ENCODE data around the gene PLAC9.
"Not testable (repeated sequence)": the region's sequence is repeated elsewhere in the genome, so short reads cannot be mapped to it uniquely, and the experiment has no call there.

PLAC9 gene

DNA sequence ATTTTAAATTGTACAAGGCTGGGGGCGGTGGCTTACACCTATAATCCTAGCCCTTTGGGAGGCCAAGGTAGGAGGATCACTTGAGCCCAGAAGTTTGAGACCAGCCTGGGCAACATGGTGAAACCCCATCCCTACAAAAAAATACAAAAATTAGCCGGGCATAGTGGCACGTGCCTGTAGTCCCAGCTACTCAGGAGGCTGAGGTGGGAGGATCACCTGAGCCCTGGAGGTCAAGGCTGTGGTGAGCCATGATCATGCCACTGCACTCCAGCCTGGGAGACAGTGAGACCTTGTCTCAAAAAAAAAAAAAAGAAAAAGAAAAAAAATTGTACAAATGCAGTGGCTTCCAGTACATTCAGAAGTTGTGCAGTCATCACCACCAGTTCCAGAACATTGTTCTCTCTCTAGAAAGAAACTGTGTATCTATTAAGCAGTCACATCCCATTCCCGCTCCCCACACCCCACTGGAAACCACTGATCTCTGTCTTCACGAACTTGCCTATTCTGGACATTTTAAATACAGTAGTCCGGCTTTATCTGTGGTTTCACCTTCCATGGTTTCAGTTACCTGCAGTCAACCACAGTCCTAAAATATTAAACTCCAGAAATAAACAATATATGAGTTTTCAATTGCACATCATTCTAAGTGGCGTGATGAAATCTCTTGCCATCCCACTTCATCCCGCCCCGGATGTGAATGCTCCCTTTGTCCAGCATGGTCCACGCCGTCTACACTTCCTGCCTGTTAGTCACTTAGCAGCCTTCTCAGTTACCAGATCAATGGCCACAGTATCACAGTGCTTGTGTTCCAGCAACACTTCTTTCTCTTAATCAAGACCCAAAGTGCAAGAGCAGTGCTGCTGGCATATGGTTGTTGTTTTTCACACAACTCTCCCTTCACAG lies 13.1 kb downstream of the PLAC9 start:
- Histone ChIP-seq H3K4me1 (ENCODE audit: control extremely low read depth in 1 of 4, control insufficient read depth in 4 of 4, insufficient read depth in 4 of 4, low read length in 3 of 4) (peaks cover 0 to 18% (median 15%) of the 10 kb centered on the region in 4 experiments), H3K9me3 (ENCODE audit: control extremely low read depth in 1 of 5, control insufficient read depth in 4 of 5, insufficient read depth in 2 of 5, low read depth in 1 of 5, low read length in 4 of 5) (peaks cover 0 to 14% (median 3%) of the 10 kb centered on the region in 5 experiments), H3K4me3 (ENCODE audit: control insufficient read depth in 1 of 7, extremely low read depth in 1 of 7, insufficient read depth in 4 of 7, low read depth in 2 of 7, low read length in 6 of 7) (peak overlapping the region in 1 of 7 experiments; percentile 63), H3K36me3 (ENCODE audit: control insufficient read depth in 4 of 4, insufficient read depth in 4 of 4, low read length in 3 of 4) (peaks cover 3 to 26% (median 11%) of the 10 kb centered on the region in 4 experiments)
- POLR2A ChIA-PET; DNase-seq; H3K27me3 ChIP-seq (replicated peaks in 2 of 5; ENCODE audit: control insufficient read depth in 4 of 5, insufficient read depth in 5 of 5, low read length in 4 of 5); H3K27ac ChIP-seq (ENCODE audit: insufficient read depth in 1 of 2, low read depth in 1 of 2, low read length in 2 of 2, poor library complexity in 1 of 2, severe bottlenecking in 2 of 2): not testable (repeated sequence)
- 76% methylated on average over 9 of the region's 11 CpGs for WGBS (ENCODE audit: insufficient coverage)
- CTCF ChIA-PET: interaction anchor here (0.5 to 4.8 kb wide), 10 partner anchors 8 to 119 kb away, joined by 3 to 33 read pairs (median 6); no protein-coding TSS in a partner anchor

DNA sequence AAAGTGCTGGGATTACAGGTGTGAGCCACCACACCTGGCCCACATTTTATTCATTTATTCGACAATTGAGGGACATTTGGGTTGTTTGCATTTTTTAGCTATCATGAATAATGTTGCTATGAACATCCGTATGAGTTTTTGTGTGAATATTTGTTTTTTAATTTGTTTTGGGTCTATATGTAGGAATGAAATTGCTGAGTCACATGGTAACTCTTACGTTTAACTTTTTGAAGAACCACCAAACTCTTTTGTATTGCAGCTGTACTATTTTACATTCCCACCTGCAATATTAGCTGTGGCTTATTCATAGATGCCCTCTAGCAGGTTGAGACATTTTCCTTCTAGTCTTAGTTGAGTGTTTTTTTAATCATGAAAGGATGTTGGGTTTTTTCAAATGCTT lies 14.4 kb downstream of the PLAC9 start:
- Histone ChIP-seq H3K36me3 (ENCODE audit: control insufficient read depth in 4 of 4, insufficient read depth in 4 of 4, low read length in 3 of 4) (peaks cover 6 to 38% (median 16%) of the 10 kb centered on the region in 4 experiments), H3K4me1 (ENCODE audit: control extremely low read depth in 1 of 4, control insufficient read depth in 4 of 4, insufficient read depth in 4 of 4, low read length in 3 of 4) (peaks cover 0 to 18% (median 15%) of the 10 kb centered on the region in 4 experiments), H3K9me3 (ENCODE audit: control extremely low read depth in 1 of 5, control insufficient read depth in 4 of 5, insufficient read depth in 2 of 5, low read depth in 1 of 5, low read length in 4 of 5) (peaks cover 0 to 15% (median 3%) of the 10 kb centered on the region in 5 experiments), H3K27ac (ENCODE audit: insufficient read depth in 1 of 2, low read depth in 1 of 2, low read length in 2 of 2, poor library complexity in 1 of 2, severe bottlenecking in 2 of 2) (no peak overlapping the region), H3K27me3 (replicated peaks in 2 of 5; ENCODE audit: control insufficient read depth in 4 of 5, insufficient read depth in 5 of 5, low read length in 4 of 5) (peaks cover 0 to 2% (median 0%) of the 10 kb centered on the region in 5 experiments), H3K4me3 (ENCODE audit: control insufficient read depth in 1 of 7, extremely low read depth in 1 of 7, insufficient read depth in 4 of 7, low read depth in 2 of 7, low read length in 6 of 7) (no peak overlapping the region)
- ChIA-PET CTCF (interaction anchor here (1.8 kb wide), 1 partner anchor 9 kb away, joined by 5 read pairs; no protein-coding TSS in a partner anchor), POLR2A (no interaction called here)
- 100% methylated on average over 1 of the region's 3 CpGs for WGBS (ENCODE audit: insufficient coverage)
- peak in 2 of 3 donors; percentile 14 to 15 for DNase-seq

DNA sequence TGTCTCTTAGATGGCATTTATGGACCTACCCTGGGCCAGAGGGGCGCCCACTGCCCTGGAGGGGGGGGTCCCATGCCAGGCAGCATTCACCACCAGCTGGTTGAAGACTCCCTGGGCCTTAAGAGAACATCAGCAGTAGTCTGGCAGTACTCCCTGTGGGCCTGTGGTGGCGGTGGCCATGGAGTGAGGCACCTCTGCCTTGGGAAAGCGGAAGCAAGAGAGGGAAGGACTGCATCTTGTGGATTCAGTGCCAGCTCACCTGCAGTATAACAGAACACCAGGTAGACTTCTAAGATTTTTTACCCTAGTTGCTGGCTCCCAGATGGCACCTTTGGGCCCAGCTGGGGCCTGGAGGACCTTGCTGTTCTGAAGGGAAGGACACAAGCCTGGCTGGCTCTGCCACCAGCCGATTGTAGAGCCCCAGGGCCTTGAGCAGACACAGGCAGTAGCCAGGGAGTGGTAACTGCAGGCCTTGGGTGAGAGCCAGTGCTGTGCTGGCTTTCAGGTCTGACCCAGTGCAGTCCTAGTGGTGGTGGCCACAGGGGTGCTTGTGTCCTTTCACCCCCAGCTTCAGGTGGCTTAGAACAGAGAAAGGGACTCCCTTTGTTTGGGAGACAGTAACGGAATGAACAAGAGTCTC lies 15.8 kb downstream of the PLAC9 start:
- CTCF ChIA-PET: interaction anchor here (4.1 kb wide), 1 partner anchor 13 kb away, joined by 25 read pairs; no protein-coding TSS in a partner anchor
- Histone ChIP-seq H3K27me3 (replicated peaks in 2 of 5; ENCODE audit: control insufficient read depth in 4 of 5, insufficient read depth in 5 of 5, low read length in 4 of 5) (no peaks in the 10 kb centered on the region), H3K4me1 (ENCODE audit: control extremely low read depth in 1 of 4, control insufficient read depth in 4 of 4, insufficient read depth in 4 of 4, low read length in 3 of 4) (peaks cover 0 to 18% (median 15%) of the 10 kb centered on the region in 4 experiments), H3K9me3 (ENCODE audit: control extremely low read depth in 1 of 5, control insufficient read depth in 4 of 5, insufficient read depth in 2 of 5, low read depth in 1 of 5, low read length in 4 of 5) (peaks cover 0 to 15% (median 3%) of the 10 kb centered on the region in 5 experiments), H3K36me3 (ENCODE audit: control insufficient read depth in 4 of 4, insufficient read depth in 4 of 4, low read length in 3 of 4) (peaks cover 9 to 51% (median 26%) of the 10 kb centered on the region in 4 experiments), H3K4me3 (ENCODE audit: control insufficient read depth in 1 of 7, extremely low read depth in 1 of 7, insufficient read depth in 4 of 7, low read depth in 2 of 7, low read length in 6 of 7) (no peak overlapping the region), H3K27ac (ENCODE audit: insufficient read depth in 1 of 2, low read depth in 1 of 2, low read length in 2 of 2, poor library complexity in 1 of 2, severe bottlenecking in 2 of 2) (no peak overlapping the region)
- no peak for DNase-seq
- 96% methylated on average over 4 of the region's 5 CpGs for WGBS (ENCODE audit: insufficient coverage)
- POLR2A ChIA-PET: no interaction called here

DNA sequence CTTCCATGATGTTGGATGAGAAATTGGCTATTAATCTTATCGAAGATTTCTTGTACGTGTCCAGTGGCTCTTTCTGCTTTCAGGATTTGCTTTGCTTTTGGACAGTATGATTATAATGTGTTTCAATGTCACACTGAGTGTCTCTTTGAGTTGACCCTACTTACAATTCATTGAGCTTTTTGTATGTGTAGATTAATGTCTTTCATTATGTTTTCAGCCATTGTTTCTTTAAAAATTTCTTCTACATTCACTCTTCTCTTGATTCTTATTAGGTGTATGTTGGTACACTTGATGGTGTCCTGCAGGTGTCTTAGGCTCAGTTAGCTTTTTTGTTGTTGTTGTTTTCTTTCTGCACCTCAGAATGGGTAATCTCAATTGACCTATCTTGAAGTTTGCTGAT lies 16.6 kb downstream of the PLAC9 start:
- DNase-seq: no peak
- no CpG with 5 or more reads among the region's 2 CpGs for WGBS (ENCODE audit: insufficient coverage)
- peaks cover 9 to 58% (median 32%) of the 10 kb centered on the region in 4 experiments for H3K36me3 ChIP-seq (ENCODE audit: control insufficient read depth in 4 of 4, insufficient read depth in 4 of 4, low read length in 3 of 4)
- ChIA-PET CTCF (interaction anchor here (1.4 to 4.1 kb wide), 2 partner anchors 12 to 23 kb away, joined by 3 to 25 read pairs; no protein-coding TSS in a partner anchor), POLR2A (no interaction called here)
- peaks cover 0 to 13% (median 11%) of the 10 kb centered on the region in 4 experiments for H3K4me1 ChIP-seq (ENCODE audit: control extremely low read depth in 1 of 4, control insufficient read depth in 4 of 4, insufficient read depth in 4 of 4, low read length in 3 of 4)
- no peak overlapping the region for H3K27ac ChIP-seq (ENCODE audit: insufficient read depth in 1 of 2, low read depth in 1 of 2, low read length in 2 of 2, poor library complexity in 1 of 2, severe bottlenecking in 2 of 2)
- H3K4me3 ChIP-seq (ENCODE audit: control insufficient read depth in 1 of 7, extremely low read depth in 1 of 7, insufficient read depth in 4 of 7, low read depth in 2 of 7, low read length in 6 of 7): no peak overlapping the region
- H3K27me3 ChIP-seq (replicated peaks in 2 of 5; ENCODE audit: control insufficient read depth in 4 of 5, insufficient read depth in 5 of 5, low read length in 4 of 5): no peaks in the 10 kb centered on the region
- peaks cover 0 to 15% (median 3%) of the 10 kb centered on the region in 5 experiments for H3K9me3 ChIP-seq (ENCODE audit: control extremely low read depth in 1 of 5, control insufficient read depth in 4 of 5, insufficient read depth in 2 of 5, low read depth in 1 of 5, low read length in 4 of 5)

DNA sequence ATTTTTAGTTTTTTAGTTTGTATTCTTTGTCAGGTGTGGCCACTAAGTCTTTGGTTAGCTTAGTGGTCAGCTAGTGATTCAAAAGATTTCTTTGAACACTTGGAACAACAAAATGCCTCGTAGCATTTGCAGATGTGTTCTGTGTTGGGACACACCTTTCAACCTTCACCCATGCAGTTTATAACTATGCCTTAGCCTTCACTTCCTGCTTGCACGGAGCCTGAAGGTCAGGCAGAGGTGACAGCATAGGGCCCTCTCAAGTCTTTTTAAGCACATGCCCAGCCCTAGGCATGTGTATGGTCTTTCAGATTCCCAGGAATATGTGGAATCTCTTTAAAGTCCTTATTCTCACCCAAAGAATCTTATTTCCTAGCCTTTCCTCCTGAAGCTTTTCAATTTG lies 17.6 kb downstream of the PLAC9 start:
- peaks cover 11 to 68% (median 41%) of the 10 kb centered on the region in 4 experiments for H3K36me3 ChIP-seq (ENCODE audit: control insufficient read depth in 4 of 4, insufficient read depth in 4 of 4, low read length in 3 of 4)
- no peak overlapping the region for H3K4me3 ChIP-seq (ENCODE audit: control insufficient read depth in 1 of 7, extremely low read depth in 1 of 7, insufficient read depth in 4 of 7, low read depth in 2 of 7, low read length in 6 of 7)
- no peaks in the 10 kb centered on the region for H3K27me3 ChIP-seq (replicated peaks in 2 of 5; ENCODE audit: control insufficient read depth in 4 of 5, insufficient read depth in 5 of 5, low read length in 4 of 5)
- ChIA-PET POLR2A (no interaction called here), CTCF (interaction anchor here (1.4 to 4.1 kb wide), 3 partner anchors 11 to 22 kb away, joined by 3 to 25 read pairs (median 5); no protein-coding TSS in a partner anchor)
- peaks cover 0 to 15% (median 3%) of the 10 kb centered on the region in 5 experiments for H3K9me3 ChIP-seq (ENCODE audit: control extremely low read depth in 1 of 5, control insufficient read depth in 4 of 5, insufficient read depth in 2 of 5, low read depth in 1 of 5, low read length in 4 of 5)
- WGBS (ENCODE audit: insufficient coverage): 100% methylated on average over 2 of the region's 2 CpGs
- DNase-seq: no peak
- peaks cover 0 to 5% (median under 1%) of the 10 kb centered on the region in 4 experiments for H3K4me1 ChIP-seq (ENCODE audit: control extremely low read depth in 1 of 4, control insufficient read depth in 4 of 4, insufficient read depth in 4 of 4, low read length in 3 of 4)
- H3K27ac ChIP-seq (ENCODE audit: insufficient read depth in 1 of 2, low read depth in 1 of 2, low read length in 2 of 2, poor library complexity in 1 of 2, severe bottlenecking in 2 of 2): no peak overlapping the region

DNA sequence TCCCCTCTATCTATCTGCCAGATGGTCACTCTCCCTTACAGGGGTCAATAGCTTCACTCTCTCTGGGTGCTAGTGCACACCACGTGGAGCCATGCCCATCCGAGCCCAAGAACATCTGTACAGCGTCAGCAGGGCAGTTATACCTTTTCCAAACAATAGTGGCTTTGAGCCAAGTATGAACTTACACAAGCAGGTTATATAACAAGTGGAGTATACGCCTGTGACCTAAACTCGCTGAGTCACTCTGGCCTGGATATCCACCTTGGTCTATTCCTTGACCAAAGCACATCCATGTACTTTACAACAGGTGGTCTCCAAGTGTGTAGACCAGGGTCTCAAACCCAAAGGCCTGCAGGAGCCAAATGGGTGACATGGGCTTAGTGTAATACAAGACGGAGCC lies 20.3 kb downstream of the PLAC9 start:
- Histone ChIP-seq H3K27me3 (replicated peaks in 2 of 5; ENCODE audit: control insufficient read depth in 4 of 5, insufficient read depth in 5 of 5, low read length in 4 of 5) (no peaks in the 10 kb centered on the region), H3K4me3 (ENCODE audit: control insufficient read depth in 1 of 7, extremely low read depth in 1 of 7, insufficient read depth in 4 of 7, low read depth in 2 of 7, low read length in 6 of 7) (no peak overlapping the region), H3K9me3 (ENCODE audit: control extremely low read depth in 1 of 5, control insufficient read depth in 4 of 5, insufficient read depth in 2 of 5, low read depth in 1 of 5, low read length in 4 of 5) (peaks cover 0 to 15% (median 3%) of the 10 kb centered on the region in 5 experiments), H3K27ac (ENCODE audit: insufficient read depth in 1 of 2, low read depth in 1 of 2, low read length in 2 of 2, poor library complexity in 1 of 2, severe bottlenecking in 2 of 2) (no peak overlapping the region), H3K36me3 (ENCODE audit: control insufficient read depth in 4 of 4, insufficient read depth in 4 of 4, low read length in 3 of 4) (peaks cover 16 to 88% (median 58%) of the 10 kb centered on the region in 4 experiments), H3K4me1 (ENCODE audit: control extremely low read depth in 1 of 4, control insufficient read depth in 4 of 4, insufficient read depth in 4 of 4, low read length in 3 of 4) (peaks cover 0 to 6% (median 2%) of the 10 kb centered on the region in 4 experiments)
- DNase-seq: no peak
- ChIA-PET POLR2A (no interaction called here), CTCF (interaction anchor here (1.0 to 1.3 kb wide), 3 partner anchors 9 to 43 kb away, joined by 3 to 4 read pairs (median 3); no protein-coding TSS in a partner anchor)
- WGBS (ENCODE audit: insufficient coverage): 89% methylated on average over 4 of the region's 6 CpGs

Measured in common myeloid progenitor, CD34-positive (primary cell).